ENCODE data around the gene CACNG4. TPM values are rescaled to one million over a fixed set of nuclear protein-coding genes. Genes with fewer than 3 reads are reported as not detected.

The CACNG4 gene
- total and polyA plus RNA-seq, 9 of the 15 experiments (the other 6 are each of a cell fraction or from before 2014, with no cell fraction given) = 0.07 TPM; not detected in 8

GRCh38 chr17:67071595-67071994 is 107.1 kb downstream of the CACNG4 start:
- ChIA-PET POLR2A (interaction anchor here (0.6 to 0.8 kb wide), 2 partner anchors 11 to 211 kb away, joined by 3 read pairs; no protein-coding TSS in a partner anchor), CTCF (ENCODE audit: low intra/inter-chr PET ratio) (no interaction called here)
- Histone ChIP-seq H3K9ac (ENCODE audit: insufficient read depth in 1 of 2, low read depth in 2 of 2, low read length in 2 of 2) (no peak overlapping the region), H3K4me3 (no peak overlapping the region), H3K36me3 (ENCODE audit: control insufficient read depth, insufficient read depth, low read length) (peaks cover 5% of the 10 kb centered on the region; the same call in 1 of the 3 replicates), H2AFZ (ENCODE audit: low read depth, low read length) (no peak overlapping the region), H4K20me1 (replicated peaks; ENCODE audit: control insufficient read depth, insufficient read depth, low read length) (peaks cover 8% of the 10 kb centered on the region; the same call in 1 of the 2 replicates), H3K27ac (ENCODE audit: extremely low read depth, low read depth, low read length) (no peak overlapping the region), H3K9me1 (ENCODE audit: control insufficient read depth, insufficient read depth, low read length) (no peaks in the 10 kb centered on the region), H3K79me2 (ENCODE audit: control insufficient read depth, insufficient read depth, low read length) (no peaks in the 10 kb centered on the region), H3K27me3 (ENCODE audit: control insufficient read depth in 2 of 2, insufficient read depth in 2 of 2, low read length in 2 of 2) (no peaks in the 10 kb centered on the region), H3K4me1 (replicated peaks in 1 of 2; ENCODE audit: control insufficient read depth in 2 of 2, insufficient read depth in 2 of 2, low read length in 2 of 2) (no peaks in the 10 kb centered on the region), H3K4me2 (ENCODE audit: insufficient read depth, low read length) (no peak overlapping the region), H3K9me3 (replicated peaks; ENCODE audit: control insufficient read depth, insufficient read depth, low read depth, low read length) (no peaks in the 10 kb centered on the region)
- in situ Hi-C loops (cut with MboI) = no loop called here
- BruUV-seq (replicated peaks) = no TSS peak
- no peak for FAIRE-seq
- no peak for ATAC-seq
- DNase-seq (ENCODE audit: extremely low read depth in 1 of 4, low spot score in 3 of 4) = no peak
- intact Hi-C loops (cut with micrococcal nuclease) = no loop called here
- TF ChIP-seq NR4A1 (CRISPR knock-in tag; IDR thresholded peaks at IDR 0.05) (no peak), NR4A1 (tag; IDR thresholded peaks at IDR 0.05) (no peak), TARDBP (IDR thresholded peaks at IDR 0.05) (no peak), RFX1 (IDR thresholded peaks at IDR 0.05) (no peak), ZBTB33 (CRISPR knock-in tag; IDR thresholded peaks at IDR 0.05) (no peak), CEBPG (CRISPR knock-in tag; IDR thresholded peaks at IDR 0.05) (no peak), CEBPG (tag; conservative IDR thresholded peaks at IDR 0.05 in 1 of 2, IDR thresholded peaks at IDR 0.05 in 1 of 2) (no peak), HMGN3 (IDR thresholded peaks at IDR 0.05; ENCODE audit: borderline replicate concordance, extremely low read depth, insufficient read length, low read depth, low read length) (no peak), XRCC4 (IDR thresholded peaks at IDR 0.05; ENCODE audit: extremely low read depth, insufficient read depth, insufficient read length) (no peak), ZNF766 (CRISPR knock-in tag; conservative IDR thresholded peaks at IDR 0.05) (no peak), NONO (IDR thresholded peaks at IDR 0.05; ENCODE audit: low read depth in 2 of 2, low read length in 1 of 2) (no peak), AFF4 (CRISPR knock-in tag; IDR thresholded peaks at IDR 0.05) (no peak), MAZ (CRISPR knock-in tag; conservative IDR thresholded peaks at IDR 0.05 in 1 of 2, IDR thresholded peaks at IDR 0.05 in 1 of 2) (no peak)
- TF ChIP-seq, protein P1, sequence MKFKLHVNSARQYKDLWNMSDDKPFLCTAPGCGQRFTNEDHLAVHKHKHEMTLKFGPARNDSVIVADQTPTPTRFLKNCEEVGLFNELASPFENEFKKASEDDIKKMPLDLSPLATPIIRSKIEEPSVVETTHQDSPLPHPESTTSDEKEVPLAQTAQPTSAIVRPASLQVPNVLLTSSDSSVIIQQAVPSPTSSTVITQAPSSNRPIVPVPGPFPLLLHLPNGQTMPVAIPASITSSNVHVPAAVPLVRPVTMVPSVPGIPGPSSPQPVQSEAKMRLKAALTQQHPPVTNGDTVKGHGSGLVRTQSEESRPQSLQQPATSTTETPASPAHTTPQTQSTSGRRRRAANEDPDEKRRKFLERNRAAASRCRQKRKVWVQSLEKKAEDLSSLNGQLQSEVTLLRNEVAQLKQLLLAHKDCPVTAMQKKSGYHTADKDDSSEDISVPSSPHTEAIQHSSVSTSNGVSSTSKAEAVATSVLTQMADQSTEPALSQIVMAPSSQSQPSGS (CRISPR knock-in tag; IDR thresholded peaks at IDR 0.05) = no peak

Data from K562 (cell line).